C4-2B (cell line): ENCODE measurements around the gene LITAFD.

Source experiments
- CTCF ChIP-seq: fragments of 450-650 bp; conservative IDR thresholded peaks from 2 replicates; pipeline ENCODE4 v1.5.1; 2017; ENCODE audit warnings: mild to moderate bottlenecking
- ZFX ChIP-seq: fragments of 450-650 bp; IDR thresholded peaks from 2 replicates; pipeline ENCODE4 v1.6.1; 2017

GRCh38 chr16:8855972-8856371 lies 26.2 kb upstream of the LITAFD start:
- TF ChIP-seq CTCF (no peak), ZFX (no peak)
